Measurements from ENCODE around the gene B3GAT1.

DNA sequence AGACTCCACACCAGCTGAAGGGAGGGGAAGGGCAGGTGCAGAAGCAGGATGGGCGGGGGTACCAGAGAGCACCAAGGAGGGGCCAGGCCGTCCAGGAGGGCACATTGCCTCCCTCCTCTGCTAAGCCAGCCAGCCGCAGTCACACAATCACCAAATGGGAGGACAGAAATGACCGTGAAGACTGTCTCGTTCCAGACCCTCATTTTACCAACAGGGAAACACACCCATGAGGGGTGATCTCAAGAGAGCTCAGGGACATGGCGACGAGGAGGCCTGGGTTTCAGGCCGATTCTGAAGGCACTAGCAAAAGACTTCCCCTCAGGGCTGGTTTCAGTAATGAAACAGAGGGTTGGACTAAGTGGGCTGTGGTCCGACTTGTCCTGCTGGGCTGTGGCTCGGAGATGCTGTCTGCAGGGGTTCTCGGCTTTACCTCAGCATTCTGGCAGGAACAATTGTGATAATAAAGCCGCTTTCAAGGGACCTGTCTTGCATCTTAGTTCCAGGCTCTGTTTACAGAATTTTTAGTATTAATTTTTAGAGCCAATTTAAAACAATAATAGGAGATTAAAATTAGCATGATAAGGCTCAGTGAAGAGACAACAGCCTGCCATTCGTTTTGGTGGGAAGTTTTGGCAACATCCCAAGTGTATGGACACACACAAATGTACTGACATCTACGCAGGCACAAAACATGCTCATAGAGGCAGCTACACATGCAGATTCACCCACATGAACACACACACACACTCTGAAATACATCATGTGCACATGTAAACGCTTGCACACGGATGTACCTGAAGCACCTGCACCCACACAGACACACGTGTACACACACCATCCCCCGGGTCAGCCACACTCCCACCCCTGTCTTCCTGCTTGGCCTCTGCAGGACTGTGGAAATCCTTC lies 2.0 kb upstream of the B3GAT1 start:
- TF ChIP-seq POLR2AphosphoS5 (IDR thresholded peaks at IDR 0.05; ENCODE audit: low read depth, low read length) (no peak), POLR2A (IDR thresholded peaks at IDR 0.05; ENCODE audit: low read depth, low read length) (no peak)
